Fibroblast of lung (primary cell): ENCODE results near the gene APH1B.

Experiments
- CTCF ChIP-seq, 2 donors: IDR thresholded peaks in 1 of 2; conservative IDR thresholded peaks in 1 of 2; 1 replicate in 1 of 2; 2 replicates in 1 of 2; pipeline ENCODE4 v1.5.1; 2011 to 2012; ENCODE audit warnings: low read length in 2 of 2, control low read depth in 1 of 2, inconsistent platforms in 1 of 2, low read depth in 1 of 2, mild to moderate bottlenecking in 1 of 2
- EZH2 ChIP-seq: IDR thresholded peaks from 2 replicates; pipeline ENCODE4 v1.5.1; 2012; ENCODE audit warnings: low read length, control low read depth, mild to moderate bottlenecking; ENCODE audit errors: missing control alignments

- TF ChIP-seq CTCF (conservative IDR thresholded peaks at IDR 0.05 in 1 of 2, IDR thresholded peaks at IDR 0.05 in 1 of 2; ENCODE audit: low read depth in 1 of 2, low read length in 2 of 2) (no peak), EZH2 (no peak)
Observed at GRCh38 chr15:63358241-63359029, 81.0 kb downstream of the APH1B start.
